Fibroblast of lung (primary cell): Measurements from ENCODE around the gene FHIT. TPM values are rescaled to one million over a fixed set of nuclear protein-coding genes. Genes with fewer than 3 reads are reported as not detected.

Experiments
- DNase-seq, 2 donors: peaks; one replicate each; pipeline versions ENCODE4 v3.0.0 to v3.0.0-alpha.2; 2010; ENCODE audit warnings: low read depth in 2 of 2
- H2AFZ ChIP-seq: 2 replicates; pipeline ENCODE4 v1.5.1; 2012; ENCODE audit warnings: low read length, control low read depth, inconsistent platforms
- H3K27ac ChIP-seq: 2 replicates; pipeline ENCODE4 v1.5.1; 2011; ENCODE audit warnings: low read length, control low read depth; ENCODE audit not compliant: insufficient read depth
- H3K27me3 ChIP-seq: 2 replicates; pipeline ENCODE4 v1.5.1; 2011; ENCODE audit warnings: mild to moderate bottlenecking, low read length; ENCODE audit not compliant: control insufficient read depth, insufficient read depth
- H3K36me3 ChIP-seq: 2 replicates; pipeline ENCODE4 v1.5.1; 2011; ENCODE audit warnings: low read length; ENCODE audit not compliant: control insufficient read depth, insufficient read depth
- H3K4me1 ChIP-seq: 2 replicates; pipeline ENCODE4 v1.5.1; 2011; ENCODE audit warnings: low read length; ENCODE audit not compliant: control insufficient read depth, insufficient read depth; ENCODE audit errors: extremely low read depth
- H3K4me2 ChIP-seq: 2 replicates; pipeline ENCODE4 v1.5.1; 2011; ENCODE audit warnings: low read length, control low read depth; ENCODE audit not compliant: insufficient read depth; ENCODE audit errors: extremely low read depth
- H3K4me3 ChIP-seq, 4 experiments: fragments of 200-600 bp in 1 of 4; sonication (generic) in 1 of 4; replicated peaks in 1 of 4; 2 replicates each; pipeline ENCODE4 v1.5.1; 2011 to 2016; ENCODE audit warnings: low read length in 4 of 4, low read depth in 3 of 4, mild to moderate bottlenecking in 3 of 4, control low read depth in 2 of 4, inconsistent platforms in 1 of 4, mixed read lengths in 1 of 4; ENCODE audit not compliant: insufficient read depth in 1 of 4; ENCODE audit errors: control extremely low read depth in 1 of 4
- H3K79me2 ChIP-seq: 2 replicates; pipeline ENCODE4 v1.5.1; 2012; ENCODE audit warnings: mild to moderate bottlenecking, low read length, inconsistent platforms; ENCODE audit not compliant: control insufficient read depth, insufficient read depth
- H3K9ac ChIP-seq: 2 replicates; pipeline ENCODE4 v1.5.1; 2011; ENCODE audit warnings: mild to moderate bottlenecking, low read length, control low read depth; ENCODE audit not compliant: insufficient read depth
- H3K9me3 ChIP-seq: 2 replicates; pipeline ENCODE4 v1.5.1; 2012; ENCODE audit warnings: low read depth, low read length; ENCODE audit not compliant: control insufficient read depth, insufficient read depth
- H4K20me1 ChIP-seq: 2 replicates; pipeline ENCODE4 v1.5.1; 2011; ENCODE audit warnings: low read length; ENCODE audit not compliant: control insufficient read depth, insufficient read depth; ENCODE audit errors: extremely low read depth
- CTCF ChIP-seq, 2 donors: IDR thresholded peaks in 1 of 2; conservative IDR thresholded peaks in 1 of 2; 1 replicate in 1 of 2; 2 replicates in 1 of 2; pipeline ENCODE4 v1.5.1; 2011 to 2012; ENCODE audit warnings: low read length in 2 of 2, control low read depth in 1 of 2, inconsistent platforms in 1 of 2, low read depth in 1 of 2, mild to moderate bottlenecking in 1 of 2
- EZH2 ChIP-seq: IDR thresholded peaks from 2 replicates; pipeline ENCODE4 v1.5.1; 2012; ENCODE audit warnings: low read length, control low read depth, mild to moderate bottlenecking; ENCODE audit errors: missing control alignments
- polyA plus RNA-seq, 2 donors: library from polyadenylated mRNA; depleted of rRNA in 1 of 2; stranded (reverse) in 1 of 2; unstranded in 1 of 2; fragments of >200 nt; gene quantifications; 2 replicates each; pipeline ENCODE4 v1.2.1, GENCODE V29; 2011 to 2012; ENCODE audit warnings: missing spikeins in 1 of 2
- total RNA-seq: library from RNA; depleted of rRNA; stranded (reverse); fragments of >200 nt; gene quantifications from 2 replicates; pipeline ENCODE4 v1.2.1, GENCODE V29; 2014

The FHIT gene
- total and polyA plus RNA-seq, 2 donors (not counting 1 experiment from before 2014, with no cell fraction given), result 0.79 to 2.1 TPM

- no peak for TF ChIP-seq EZH2
- TF ChIP-seq CTCF (conservative IDR thresholded peaks at IDR 0.05 in 1 of 2, IDR thresholded peaks at IDR 0.05 in 1 of 2; ENCODE audit: low read depth in 1 of 2, low read length in 2 of 2), result no peak
- H3K27me3 ChIP-seq, result no peaks in the 10 kb centered on the region
- no peak overlapping the region for H3K27ac ChIP-seq
- H2AFZ ChIP-seq, result no peak overlapping the region
- H3K4me2 ChIP-seq, result no peak overlapping the region
- H3K4me3 ChIP-seq, result no peak overlapping the region
- no peaks in the 10 kb centered on the region for H3K9me3 ChIP-seq
- no peaks in the 10 kb centered on the region for H4K20me1 ChIP-seq
- no peak overlapping the region for H3K9ac ChIP-seq
- no peaks in the 10 kb centered on the region for H3K36me3 ChIP-seq
- H3K4me1 ChIP-seq, result no peaks in the 10 kb centered on the region
- H3K79me2 ChIP-seq, result no peaks in the 10 kb centered on the region
- DNase-seq, result no peak
Observed at GRCh38 chr3:59920822-59921221, 1330.4 kb downstream of the FHIT start.

- no peak for TF ChIP-seq CTCF (conservative IDR thresholded peaks at IDR 0.05 in 1 of 2, IDR thresholded peaks at IDR 0.05 in 1 of 2; ENCODE audit: low read depth in 1 of 2, low read length in 2 of 2)
- no peak for TF ChIP-seq EZH2
- Histone ChIP-seq H3K27ac (no peak overlapping the region), H3K4me3 (no peak overlapping the region), H4K20me1 (no peaks in the 10 kb centered on the region), H3K4me2 (no peak overlapping the region), H3K27me3 (no peaks in the 10 kb centered on the region), H3K79me2 (no peaks in the 10 kb centered on the region), H3K4me1 (no peaks in the 10 kb centered on the region), H3K9me3 (no peaks in the 10 kb centered on the region), H3K36me3 (no peaks in the 10 kb centered on the region), H3K9ac (no peak overlapping the region), H2AFZ (no peak overlapping the region)
- no peak for DNase-seq
Observed at GRCh38 chr3:59919586-59919985, 1331.7 kb downstream of the FHIT start.

- Histone ChIP-seq H3K9ac (no peak overlapping the region), H3K36me3 (no peaks in the 10 kb centered on the region), H3K27ac (no peak overlapping the region), H2AFZ (no peak overlapping the region), H3K9me3 (no peaks in the 10 kb centered on the region), H3K4me3 (no peak overlapping the region), H3K4me1 (no peaks in the 10 kb centered on the region), H3K27me3 (no peaks in the 10 kb centered on the region), H4K20me1 (no peaks in the 10 kb centered on the region), H3K4me2 (no peak overlapping the region), H3K79me2 (no peaks in the 10 kb centered on the region)
- no peak for TF ChIP-seq EZH2
- TF ChIP-seq CTCF (conservative IDR thresholded peaks at IDR 0.05 in 1 of 2, IDR thresholded peaks at IDR 0.05 in 1 of 2; ENCODE audit: low read depth in 1 of 2, low read length in 2 of 2), result no peak
- DNase-seq, result no peak
Observed at GRCh38 chr3:59914251-59914650, 1337.0 kb downstream of the FHIT start.
